ENCODE results near the gene ZCCHC14. TPM values are rescaled to one million over a fixed set of nuclear protein-coding genes. Genes with fewer than 3 reads are reported as not detected.

Gene ZCCHC14
- total and polyA plus RNA-seq, 8 donors, result 23.4 to 38.7 (median 31.4) TPM

DNA sequence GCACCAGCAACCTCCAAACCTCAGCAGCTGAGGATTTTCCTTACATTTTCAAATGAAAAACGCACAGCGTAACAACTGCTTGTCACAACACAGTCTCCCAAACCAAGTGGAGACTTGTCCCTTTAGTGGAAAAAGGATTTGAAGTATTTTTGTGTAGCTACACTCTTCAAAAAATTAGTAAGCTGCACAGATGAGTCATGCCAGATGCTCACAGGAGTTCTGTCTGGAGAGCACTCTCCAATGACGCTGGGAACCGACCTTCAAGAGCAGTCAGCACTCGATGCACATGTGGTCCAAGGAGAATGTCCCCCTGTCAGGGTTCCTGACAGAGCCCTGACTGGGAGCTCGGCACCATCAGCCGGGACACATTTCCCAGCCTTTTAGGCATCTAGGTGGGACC lies 60.9 kb downstream of the ZCCHC14 start:
- Histone ChIP-seq H3K27me3 (no peaks in the 10 kb centered on the region), H3K27ac (no peak overlapping the region), H3K36me3 (peaks cover 0 to 40% of the 10 kb centered on the region in 2 donors), H3K9me3 (no peaks in the 10 kb centered on the region), H3K4me1 (peaks cover 8 to 29% of the 10 kb centered on the region in 2 donors), H3K4me3 (no peak overlapping the region)
- DNase-seq (peak in 2 of 4 donors; percentile 10 to 38), ATAC-seq (peak; percentile 69)
- intact Hi-C loops (cut with DNase I), result no loop called here
- TF ChIP-seq CTCF (IDR thresholded peaks at IDR 0.05), result no peak

DNA sequence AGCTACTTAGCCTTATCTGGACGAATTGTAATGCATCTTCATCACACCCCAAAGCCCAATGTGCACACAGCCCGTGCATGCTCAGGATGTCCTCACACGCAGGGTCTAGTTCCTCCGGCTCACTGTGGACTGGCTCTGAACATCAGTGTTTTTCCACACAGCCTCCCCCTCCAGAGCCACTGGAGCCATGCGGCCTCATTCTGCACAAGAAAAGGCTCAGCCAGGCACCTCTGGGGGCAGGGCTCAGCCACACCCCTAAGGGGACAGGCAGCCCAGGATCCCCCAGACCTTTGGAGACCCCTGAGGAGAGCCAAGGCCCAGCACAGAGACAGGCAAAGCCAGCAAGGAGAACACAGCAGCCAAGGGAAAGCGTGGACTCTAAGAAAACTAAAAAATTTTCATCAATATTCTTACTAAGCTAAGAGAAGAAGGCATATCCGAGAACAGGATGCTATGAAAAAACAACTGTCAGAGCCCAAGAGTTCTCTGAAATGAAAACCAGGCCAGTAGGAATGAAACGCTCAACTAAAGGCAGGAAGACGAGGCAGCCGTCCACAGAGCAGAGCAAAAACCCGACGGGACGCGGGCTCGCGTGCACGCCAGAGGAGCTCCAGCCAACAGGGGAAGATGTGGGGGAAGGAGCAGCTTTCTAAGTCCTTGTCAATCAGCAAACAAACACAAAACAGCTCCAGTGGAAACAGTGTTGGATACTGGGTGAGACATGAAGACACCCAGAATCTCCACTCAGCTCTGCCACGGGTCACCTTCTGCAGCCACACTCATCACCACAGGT lies 66.2 kb downstream of the ZCCHC14 start:
- H3K27ac ChIP-seq, result no peak overlapping the region
- no peaks in the 10 kb centered on the region for H3K27me3 ChIP-seq
- TF ChIP-seq CTCF (IDR thresholded peaks at IDR 0.05), result no peak
- H3K36me3 ChIP-seq, result peaks cover 0 to 62% of the 10 kb centered on the region in 2 donors
- intact Hi-C loops (cut with DNase I), result no loop called here
- no peak overlapping the region for H3K4me3 ChIP-seq
- no peaks in the 10 kb centered on the region for H3K4me1 ChIP-seq
- ATAC-seq (no peak), DNase-seq (peak in 1 of 4 donors; percentile 37)
- H3K9me3 ChIP-seq, result no peaks in the 10 kb centered on the region

DNA sequence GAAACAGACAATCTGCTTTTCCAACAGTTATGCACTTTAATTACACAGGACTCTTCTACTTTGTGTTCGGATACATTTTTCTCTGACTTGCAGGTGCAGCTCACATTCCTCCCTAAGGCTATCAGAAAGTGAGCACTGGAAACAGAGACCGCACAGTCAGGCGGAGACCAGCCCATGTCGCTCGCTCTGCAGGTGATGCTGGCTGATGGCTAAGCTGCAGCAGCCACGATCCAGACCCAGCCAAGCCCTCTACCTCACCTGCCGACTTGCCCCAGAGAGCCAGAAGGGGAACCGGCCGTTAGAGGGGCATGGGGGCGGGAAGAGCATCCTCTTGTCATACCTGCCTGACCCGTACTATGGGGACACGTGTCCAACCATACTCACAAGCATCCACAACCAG lies 66.9 kb downstream of the ZCCHC14 start:
- Histone ChIP-seq H3K4me1 (no peaks in the 10 kb centered on the region), H3K27ac (no peak overlapping the region), H3K36me3 (peaks cover 0 to 64% of the 10 kb centered on the region in 2 donors), H3K9me3 (no peaks in the 10 kb centered on the region), H3K4me3 (no peak overlapping the region), H3K27me3 (no peaks in the 10 kb centered on the region)
- DNase-seq (no peak), ATAC-seq (no peak)
- intact Hi-C loops (cut with DNase I), result no loop called here
- TF ChIP-seq CTCF (IDR thresholded peaks at IDR 0.05), result no peak

GRCh38 chr16:87424266-87424665 lies 68.6 kb downstream of the ZCCHC14 start:
- Histone ChIP-seq H3K27me3 (no peaks in the 10 kb centered on the region), H3K27ac (no peak overlapping the region), H3K4me3 (no peak overlapping the region), H3K4me1 (no peaks in the 10 kb centered on the region), H3K36me3 (peaks cover 0 to 66% of the 10 kb centered on the region in 2 donors), H3K9me3 (no peaks in the 10 kb centered on the region)
- ATAC-seq (no peak), DNase-seq (no peak)
- intact Hi-C loops (cut with DNase I), result no loop called here
- TF ChIP-seq CTCF (IDR thresholded peaks at IDR 0.05), result no peak

- no peaks in the 10 kb centered on the region for H3K9me3 ChIP-seq
- no peak for DNase-seq
- no peak overlapping the region for H3K4me3 ChIP-seq
- no peaks in the 10 kb centered on the region for H3K27me3 ChIP-seq
- ATAC-seq, result no peak
- H3K36me3 ChIP-seq, result peaks cover 0 to 66% of the 10 kb centered on the region in 2 donors
- no peak for TF ChIP-seq CTCF (IDR thresholded peaks at IDR 0.05)
- intact Hi-C loops (cut with DNase I), result no loop called here
- no peaks in the 10 kb centered on the region for H3K4me1 ChIP-seq
- no peak overlapping the region for H3K27ac ChIP-seq
Observed at GRCh38 chr16:87423429-87423828, 69.4 kb downstream of the ZCCHC14 start.
